CD4-positive, alpha-beta T cell treated with Interleukin-17A for 4 hours (primary cell): ENCODE data around the gene PPP1R37.
A peak's percentile ranks its signal among the peaks of the same experiment; 100 is the strongest.

Experiments
- DNase-seq: peaks from one replicate; pipeline ENCODE4 v3.0.0-alpha.2; 2020; ENCODE audit warnings: mixed read lengths

PPP1R37 gene

GRCh38 chr19:45156751-45157150, 63.8 kb downstream of the PPP1R37 start:
- no peak for DNase-seq

DNA sequence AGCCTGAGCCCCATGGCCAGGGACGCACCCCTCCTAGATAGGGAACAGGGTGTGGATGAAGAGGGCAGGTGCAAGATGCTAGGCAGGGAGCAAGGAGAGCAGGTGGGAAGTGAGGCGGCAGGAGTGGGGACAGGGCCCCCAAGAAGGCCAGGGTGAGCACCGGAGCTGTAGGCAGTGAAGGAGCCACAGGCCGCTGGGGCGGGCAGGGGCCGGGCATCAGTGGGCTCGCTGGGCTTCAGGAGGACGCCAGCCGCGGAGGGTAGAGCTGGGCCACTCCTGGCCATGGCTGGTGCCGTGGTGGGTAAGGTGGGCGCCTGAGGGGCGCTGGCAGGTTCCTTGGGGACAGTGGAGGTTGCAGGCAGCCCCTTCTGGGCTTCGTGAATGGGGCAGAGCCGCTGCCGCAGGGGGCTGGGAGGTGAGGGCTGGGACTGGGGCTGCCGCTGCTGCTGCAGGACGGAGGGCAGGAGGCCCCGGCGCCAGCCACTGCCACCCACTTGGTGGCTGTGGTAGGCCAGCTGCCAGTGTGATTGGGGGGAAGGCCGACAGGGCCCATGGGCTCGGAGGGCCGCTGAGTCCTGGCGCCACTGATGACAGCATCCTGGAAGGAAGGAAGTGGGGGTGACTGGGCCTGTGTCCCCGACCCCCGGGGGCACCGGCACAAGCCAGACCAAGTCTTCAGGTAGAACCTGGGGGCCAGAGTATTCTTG, 65.7 kb downstream of the PPP1R37 start:
- no peak for DNase-seq

DNA sequence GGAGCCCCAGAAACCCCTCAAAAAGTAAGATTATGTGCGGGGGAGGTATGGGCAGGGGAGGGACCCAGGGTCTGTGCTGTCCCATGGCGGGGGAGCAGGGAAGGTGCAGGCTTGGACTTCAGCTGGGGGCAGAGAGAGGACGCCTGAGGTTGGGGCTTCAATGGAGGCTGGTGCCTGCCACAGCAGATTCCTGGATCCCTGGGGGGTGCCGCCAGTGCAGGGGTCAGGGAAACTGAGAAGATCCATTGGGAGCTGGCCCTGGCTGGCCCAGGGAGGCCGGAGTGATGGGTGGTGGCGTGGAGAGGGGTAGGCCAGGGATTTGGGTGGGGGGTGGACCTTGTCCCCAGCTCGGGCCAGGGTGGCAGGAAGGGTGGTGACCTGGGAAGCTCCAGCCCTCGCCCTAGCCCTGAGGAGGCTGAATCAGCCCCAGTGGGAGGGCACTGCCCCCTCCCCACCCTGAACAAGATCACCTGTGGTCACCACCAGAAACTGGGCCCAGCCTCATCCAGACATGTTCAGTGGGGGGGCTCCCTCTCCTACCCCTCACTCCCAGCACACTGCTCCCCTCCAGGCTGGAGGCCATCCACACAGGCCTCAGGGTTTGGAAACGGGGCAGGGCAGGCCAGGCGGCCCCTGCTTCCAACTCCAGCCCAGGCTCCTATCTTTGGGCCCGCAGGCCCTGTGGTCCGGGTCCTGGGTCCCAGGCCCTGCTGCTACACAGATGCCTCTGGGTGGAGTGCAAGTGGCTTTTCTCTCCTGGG, 66.4 kb downstream of the PPP1R37 start:
- DNase-seq, result no peak

DNA sequence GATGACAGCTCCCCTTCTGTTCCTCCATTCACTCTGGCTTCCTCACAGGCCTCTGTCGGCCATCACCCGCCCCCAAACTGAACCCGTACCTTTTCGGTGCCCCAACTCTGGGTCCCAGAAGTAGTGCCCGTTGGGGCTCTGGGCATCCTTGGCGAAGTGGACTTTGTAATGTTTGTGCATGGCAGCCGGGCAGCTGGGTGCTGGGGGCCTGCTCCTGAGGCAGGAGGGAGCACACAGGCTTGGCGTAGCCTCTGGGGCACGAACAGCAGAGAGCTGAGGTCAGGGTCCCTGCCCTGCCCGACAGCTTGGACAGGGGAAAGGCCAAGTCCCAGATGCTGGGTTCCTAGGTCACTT, 67.0 kb downstream of the PPP1R37 start:
- no peak for DNase-seq

DNA sequence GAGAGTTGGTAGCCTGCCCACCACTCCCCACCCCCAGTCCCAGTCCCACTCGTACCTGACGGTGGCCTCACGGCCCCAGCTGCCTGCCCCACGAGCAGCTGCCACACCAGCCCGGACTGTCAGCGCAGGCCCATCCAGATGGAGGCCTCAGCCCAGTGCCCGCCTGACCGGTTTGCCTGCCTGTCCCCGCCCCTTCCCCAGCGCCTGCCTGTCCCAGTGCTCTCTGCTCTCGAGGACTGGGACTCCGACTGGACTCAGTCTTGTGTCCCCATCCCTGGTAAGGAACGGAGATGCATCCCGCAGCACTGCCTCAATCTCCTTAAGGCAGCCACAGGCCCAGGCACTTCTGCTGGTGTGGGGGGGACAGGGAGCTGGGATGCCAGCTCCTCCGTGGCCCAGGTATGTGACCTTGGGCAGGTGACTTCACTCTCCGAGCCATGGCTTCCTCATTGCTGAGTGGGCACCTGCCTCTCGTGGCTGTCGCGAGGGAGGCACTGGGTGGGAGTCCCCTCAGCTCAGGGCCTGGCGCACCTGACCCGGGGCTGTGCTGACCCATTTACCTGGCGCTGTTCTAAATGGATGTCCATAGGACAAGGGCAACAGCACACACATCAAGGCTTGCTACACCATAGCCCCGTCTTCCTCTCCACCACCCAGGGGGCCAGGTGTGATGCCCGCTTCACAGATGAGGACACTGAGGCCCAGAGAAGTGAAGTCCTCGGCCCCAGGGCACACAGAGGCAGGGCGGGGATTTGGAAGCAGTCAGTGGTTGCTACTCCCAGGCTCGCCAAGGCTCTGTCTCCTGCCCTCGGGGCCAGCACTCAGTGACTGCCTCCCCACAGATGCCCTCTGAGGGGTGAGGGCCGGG, 68.1 kb downstream of the PPP1R37 start, which contains the start of gene NKPD1:
Gene NKPD1 (minus strand): TSS at position 113 of the 868 bp plus-strand sequence. CDS start 832 bp downstream, outside the sequence.
- DNase-seq, result no peak

- DNase-seq, result peak; percentile 26
Measured at GRCh38 chr19:45161738-45162607, 69.0 kb downstream of the PPP1R37 start.

DNA sequence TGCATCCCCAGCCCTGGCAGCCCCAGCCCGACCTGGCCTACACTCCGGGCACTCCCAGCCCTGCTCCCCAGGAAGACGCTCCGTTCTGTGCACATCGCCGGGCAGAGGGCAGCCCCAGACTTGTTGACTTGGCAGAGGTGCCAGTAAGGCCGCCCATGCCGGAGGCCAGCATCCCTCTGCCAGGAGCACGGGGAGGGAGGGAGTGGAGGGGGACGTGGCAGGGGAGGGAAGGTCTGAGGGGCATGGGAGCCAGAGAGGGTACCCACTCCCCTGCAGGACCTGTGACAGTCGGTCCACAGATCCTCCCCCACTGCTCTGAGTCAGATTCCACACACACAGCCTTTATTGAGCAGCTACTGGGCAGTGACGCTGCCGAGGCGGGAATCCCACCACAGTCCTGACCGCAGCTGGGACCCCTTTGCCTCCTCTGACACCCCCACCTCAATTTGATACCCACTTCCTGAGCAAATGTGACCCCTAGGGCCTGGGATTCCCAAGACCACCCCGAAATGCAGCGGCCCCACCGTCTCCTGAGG, 69.7 kb downstream of the PPP1R37 start:
- DNase-seq, result no peak

GRCh38 chr19:45163156-45163555, 70.2 kb downstream of the PPP1R37 start:
- no peak for DNase-seq

DNA sequence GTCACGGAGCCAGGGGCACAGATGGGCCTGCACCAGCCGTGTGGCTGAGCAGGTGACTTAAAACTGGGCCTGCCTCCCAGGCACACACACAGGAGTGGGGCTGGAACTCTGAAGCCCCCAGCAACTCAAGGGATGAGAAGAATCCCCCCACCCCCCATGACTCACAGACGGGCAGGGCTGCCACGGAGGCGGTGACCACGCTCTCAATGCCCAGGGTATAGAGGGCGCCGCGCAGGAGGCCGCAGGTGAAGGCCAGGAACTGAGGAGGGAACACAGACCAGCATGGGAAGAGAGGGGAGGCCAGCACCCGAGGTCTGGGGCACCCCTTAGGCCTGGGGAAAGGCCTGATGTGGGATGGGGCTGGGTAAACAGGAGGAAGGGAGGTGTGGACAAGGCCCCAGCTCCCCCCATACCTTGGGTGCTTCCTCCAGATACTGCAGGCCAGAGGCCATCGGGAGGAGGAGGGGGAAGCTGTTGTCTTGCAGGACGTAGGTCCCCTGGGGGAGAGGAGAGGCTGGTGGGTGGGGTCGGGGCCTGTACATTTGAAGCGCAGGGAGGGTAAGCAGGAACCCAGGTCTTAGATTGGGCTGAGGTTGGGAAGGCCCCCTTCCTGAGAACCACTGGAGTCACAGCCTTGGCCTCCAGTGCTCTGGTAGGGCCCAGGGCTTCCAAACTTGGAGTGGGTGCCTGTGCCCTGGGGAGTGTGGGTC, 70.9 kb downstream of the PPP1R37 start:
- DNase-seq, result no peak

DNA sequence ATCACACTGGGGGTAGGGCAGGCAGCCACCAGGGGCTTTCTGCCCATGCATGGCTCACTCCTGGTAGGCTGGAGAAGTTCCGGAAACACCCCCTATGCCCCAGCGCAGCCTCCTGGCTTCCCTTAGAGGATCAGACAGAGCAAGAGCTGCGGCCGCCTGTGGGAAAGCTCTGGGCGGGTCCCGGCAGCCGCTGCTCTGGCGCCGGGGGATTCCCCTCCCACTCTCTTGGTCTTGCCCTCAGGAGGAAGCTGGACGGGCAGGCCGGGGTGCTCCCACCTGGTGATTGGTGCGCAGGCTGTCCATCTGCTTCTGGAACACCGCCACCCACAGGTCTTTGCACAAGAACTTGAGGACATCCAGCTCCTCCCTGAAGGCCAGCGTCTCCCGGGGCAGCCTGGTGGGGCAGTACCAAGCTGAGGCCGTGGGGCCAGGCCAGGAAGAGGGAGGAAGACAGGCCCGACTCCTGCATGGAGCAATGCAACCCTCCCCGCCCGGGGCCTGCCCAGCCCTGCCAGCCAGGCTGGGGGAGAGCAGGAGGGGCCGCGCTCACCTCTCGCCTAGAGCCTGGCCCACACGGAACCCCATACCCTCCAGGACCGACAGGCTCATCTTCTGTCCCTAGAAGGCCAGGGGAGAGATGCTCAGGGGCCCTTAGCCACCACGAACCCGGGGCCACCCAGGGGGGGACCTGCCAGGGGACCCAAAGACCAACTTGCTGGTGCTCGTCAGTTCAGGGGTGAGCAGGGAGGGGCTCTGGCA, 71.8 kb downstream of the PPP1R37 start:
- peak; percentile 62 for DNase-seq

DNA sequence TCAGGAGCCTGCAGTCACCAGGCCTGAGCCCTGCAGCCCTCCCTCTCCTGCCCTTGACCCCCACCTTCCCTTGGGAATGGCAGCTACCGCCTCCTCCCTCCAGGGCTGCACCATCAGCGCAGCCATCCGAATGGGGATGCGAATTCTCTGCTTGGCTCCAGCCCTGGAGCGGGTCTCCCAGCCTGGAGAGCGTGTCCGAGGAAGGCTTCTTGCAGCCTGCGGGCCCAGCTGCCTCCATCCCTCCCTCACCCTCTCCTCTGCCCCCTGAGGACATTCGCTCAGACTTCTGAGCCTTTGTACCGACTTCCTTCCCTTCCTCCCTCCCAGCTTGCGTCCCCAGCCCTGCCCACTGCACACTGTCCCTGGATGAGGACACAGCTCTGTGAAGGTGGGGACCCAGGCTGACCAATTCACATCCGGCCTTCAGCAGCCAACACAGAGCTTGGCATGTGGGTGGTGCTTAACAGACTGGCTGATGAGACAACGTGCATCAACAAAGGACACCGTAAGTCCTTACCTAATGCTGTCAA, 73.8 kb downstream of the PPP1R37 start:
- no peak for DNase-seq

DNA sequence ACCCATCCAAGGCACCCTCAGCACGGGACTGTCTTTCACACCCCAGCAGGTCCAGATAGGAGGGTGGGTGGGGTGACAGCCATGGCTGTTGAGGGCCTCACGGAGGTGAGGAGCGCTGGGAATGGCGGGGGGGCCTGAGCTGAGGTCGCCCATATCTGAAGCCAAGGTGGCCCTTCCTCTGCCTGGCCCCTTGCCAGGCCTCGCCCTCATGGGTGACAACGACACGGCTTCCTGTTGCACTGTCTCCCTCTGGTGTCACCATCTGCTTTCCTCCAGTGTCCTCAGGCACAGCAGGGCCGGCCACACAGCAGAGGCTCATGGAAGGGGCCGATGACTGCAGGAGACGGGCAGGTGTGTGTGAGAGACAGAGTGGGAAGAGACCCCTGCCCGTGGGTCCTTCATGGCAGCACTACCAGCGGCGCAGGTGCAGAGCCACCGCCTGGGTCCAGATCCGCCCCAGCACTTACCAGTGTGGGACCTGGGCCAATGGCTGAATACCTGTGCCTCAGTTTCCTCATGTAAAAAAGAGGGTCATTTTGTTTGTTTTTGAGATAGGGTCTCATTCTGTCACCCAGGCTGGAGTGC, 75.9 kb downstream of the PPP1R37 start:
- no peak for DNase-seq

GRCh38 chr19:45169602-45170001, 76.6 kb downstream of the PPP1R37 start:
- DNase-seq, result no peak

- no peak for DNase-seq
Measured at GRCh38 chr19:45170146-45171106, 77.4 kb downstream of the PPP1R37 start.

GRCh38 chr19:45171211-45171623, 78.2 kb downstream of the PPP1R37 start:
- DNase-seq, result peak; percentile 56

GRCh38 chr19:45172173-45172572, 79.2 kb downstream of the PPP1R37 start:
- peak; percentile 57 for DNase-seq

DNA sequence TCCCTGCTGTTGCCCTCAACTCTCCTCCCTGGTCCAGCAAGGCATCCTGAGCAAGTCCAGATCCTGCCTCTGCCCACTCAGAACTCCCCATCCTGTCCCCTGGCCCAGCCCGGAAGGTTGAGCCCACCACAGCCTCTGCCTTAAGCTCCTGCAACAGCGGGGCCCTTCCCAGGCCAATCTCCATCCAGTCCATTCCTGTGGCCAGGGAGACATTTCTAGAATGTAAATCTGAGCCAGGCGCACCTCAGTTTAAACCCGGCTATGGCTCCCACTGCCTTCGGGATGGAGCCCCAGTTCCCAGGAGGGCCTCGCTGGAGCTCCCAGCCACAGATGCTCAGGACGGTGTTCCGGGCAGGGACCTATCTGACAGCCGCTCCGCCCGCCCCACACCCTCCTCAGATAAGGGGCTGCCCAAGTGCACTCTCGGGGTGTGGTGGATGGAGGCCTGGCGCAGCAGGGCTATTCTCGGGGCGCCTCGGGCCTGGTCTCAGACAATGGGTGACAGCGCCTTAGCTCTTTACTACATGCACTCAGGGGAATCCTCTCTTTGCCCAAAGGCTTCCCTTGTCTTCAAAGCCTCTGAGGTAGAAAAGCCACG, 79.7 kb downstream of the PPP1R37 start:
- DNase-seq, result no peak

DNA sequence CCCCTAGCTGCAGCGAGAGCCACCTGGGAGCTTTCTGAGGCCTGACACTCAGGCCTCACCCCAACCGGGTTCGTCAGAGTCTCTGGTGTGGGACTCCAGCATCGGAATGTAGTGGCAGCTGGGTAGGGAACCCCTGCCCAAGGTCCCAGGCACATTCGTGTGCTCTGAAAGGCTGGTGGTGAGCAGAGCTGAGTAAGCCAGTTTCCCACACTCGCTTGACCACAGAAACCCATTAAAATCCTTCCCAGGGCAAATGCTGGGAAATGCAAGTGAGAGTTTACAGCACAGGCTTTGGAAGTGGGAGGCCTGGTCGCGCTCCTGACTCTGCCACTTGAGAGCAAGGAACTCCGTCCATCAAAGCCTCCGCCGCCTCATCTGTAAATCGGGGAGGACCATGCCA, 80.8 kb downstream of the PPP1R37 start:
- DNase-seq, result no peak
